ENCODE results near the gene MCF2L2. TPM values are rescaled to one million over a fixed set of nuclear protein-coding genes. Genes with fewer than 3 reads are reported as not detected.

MCF2L2 gene
- total and polyA plus RNA-seq, 9 of the 15 experiments (the other 6 are each of a cell fraction or from before 2014, with no cell fraction given), result 0.56 to 4.2 (median 3.0) TPM

- TF ChIP-seq, protein P1, sequence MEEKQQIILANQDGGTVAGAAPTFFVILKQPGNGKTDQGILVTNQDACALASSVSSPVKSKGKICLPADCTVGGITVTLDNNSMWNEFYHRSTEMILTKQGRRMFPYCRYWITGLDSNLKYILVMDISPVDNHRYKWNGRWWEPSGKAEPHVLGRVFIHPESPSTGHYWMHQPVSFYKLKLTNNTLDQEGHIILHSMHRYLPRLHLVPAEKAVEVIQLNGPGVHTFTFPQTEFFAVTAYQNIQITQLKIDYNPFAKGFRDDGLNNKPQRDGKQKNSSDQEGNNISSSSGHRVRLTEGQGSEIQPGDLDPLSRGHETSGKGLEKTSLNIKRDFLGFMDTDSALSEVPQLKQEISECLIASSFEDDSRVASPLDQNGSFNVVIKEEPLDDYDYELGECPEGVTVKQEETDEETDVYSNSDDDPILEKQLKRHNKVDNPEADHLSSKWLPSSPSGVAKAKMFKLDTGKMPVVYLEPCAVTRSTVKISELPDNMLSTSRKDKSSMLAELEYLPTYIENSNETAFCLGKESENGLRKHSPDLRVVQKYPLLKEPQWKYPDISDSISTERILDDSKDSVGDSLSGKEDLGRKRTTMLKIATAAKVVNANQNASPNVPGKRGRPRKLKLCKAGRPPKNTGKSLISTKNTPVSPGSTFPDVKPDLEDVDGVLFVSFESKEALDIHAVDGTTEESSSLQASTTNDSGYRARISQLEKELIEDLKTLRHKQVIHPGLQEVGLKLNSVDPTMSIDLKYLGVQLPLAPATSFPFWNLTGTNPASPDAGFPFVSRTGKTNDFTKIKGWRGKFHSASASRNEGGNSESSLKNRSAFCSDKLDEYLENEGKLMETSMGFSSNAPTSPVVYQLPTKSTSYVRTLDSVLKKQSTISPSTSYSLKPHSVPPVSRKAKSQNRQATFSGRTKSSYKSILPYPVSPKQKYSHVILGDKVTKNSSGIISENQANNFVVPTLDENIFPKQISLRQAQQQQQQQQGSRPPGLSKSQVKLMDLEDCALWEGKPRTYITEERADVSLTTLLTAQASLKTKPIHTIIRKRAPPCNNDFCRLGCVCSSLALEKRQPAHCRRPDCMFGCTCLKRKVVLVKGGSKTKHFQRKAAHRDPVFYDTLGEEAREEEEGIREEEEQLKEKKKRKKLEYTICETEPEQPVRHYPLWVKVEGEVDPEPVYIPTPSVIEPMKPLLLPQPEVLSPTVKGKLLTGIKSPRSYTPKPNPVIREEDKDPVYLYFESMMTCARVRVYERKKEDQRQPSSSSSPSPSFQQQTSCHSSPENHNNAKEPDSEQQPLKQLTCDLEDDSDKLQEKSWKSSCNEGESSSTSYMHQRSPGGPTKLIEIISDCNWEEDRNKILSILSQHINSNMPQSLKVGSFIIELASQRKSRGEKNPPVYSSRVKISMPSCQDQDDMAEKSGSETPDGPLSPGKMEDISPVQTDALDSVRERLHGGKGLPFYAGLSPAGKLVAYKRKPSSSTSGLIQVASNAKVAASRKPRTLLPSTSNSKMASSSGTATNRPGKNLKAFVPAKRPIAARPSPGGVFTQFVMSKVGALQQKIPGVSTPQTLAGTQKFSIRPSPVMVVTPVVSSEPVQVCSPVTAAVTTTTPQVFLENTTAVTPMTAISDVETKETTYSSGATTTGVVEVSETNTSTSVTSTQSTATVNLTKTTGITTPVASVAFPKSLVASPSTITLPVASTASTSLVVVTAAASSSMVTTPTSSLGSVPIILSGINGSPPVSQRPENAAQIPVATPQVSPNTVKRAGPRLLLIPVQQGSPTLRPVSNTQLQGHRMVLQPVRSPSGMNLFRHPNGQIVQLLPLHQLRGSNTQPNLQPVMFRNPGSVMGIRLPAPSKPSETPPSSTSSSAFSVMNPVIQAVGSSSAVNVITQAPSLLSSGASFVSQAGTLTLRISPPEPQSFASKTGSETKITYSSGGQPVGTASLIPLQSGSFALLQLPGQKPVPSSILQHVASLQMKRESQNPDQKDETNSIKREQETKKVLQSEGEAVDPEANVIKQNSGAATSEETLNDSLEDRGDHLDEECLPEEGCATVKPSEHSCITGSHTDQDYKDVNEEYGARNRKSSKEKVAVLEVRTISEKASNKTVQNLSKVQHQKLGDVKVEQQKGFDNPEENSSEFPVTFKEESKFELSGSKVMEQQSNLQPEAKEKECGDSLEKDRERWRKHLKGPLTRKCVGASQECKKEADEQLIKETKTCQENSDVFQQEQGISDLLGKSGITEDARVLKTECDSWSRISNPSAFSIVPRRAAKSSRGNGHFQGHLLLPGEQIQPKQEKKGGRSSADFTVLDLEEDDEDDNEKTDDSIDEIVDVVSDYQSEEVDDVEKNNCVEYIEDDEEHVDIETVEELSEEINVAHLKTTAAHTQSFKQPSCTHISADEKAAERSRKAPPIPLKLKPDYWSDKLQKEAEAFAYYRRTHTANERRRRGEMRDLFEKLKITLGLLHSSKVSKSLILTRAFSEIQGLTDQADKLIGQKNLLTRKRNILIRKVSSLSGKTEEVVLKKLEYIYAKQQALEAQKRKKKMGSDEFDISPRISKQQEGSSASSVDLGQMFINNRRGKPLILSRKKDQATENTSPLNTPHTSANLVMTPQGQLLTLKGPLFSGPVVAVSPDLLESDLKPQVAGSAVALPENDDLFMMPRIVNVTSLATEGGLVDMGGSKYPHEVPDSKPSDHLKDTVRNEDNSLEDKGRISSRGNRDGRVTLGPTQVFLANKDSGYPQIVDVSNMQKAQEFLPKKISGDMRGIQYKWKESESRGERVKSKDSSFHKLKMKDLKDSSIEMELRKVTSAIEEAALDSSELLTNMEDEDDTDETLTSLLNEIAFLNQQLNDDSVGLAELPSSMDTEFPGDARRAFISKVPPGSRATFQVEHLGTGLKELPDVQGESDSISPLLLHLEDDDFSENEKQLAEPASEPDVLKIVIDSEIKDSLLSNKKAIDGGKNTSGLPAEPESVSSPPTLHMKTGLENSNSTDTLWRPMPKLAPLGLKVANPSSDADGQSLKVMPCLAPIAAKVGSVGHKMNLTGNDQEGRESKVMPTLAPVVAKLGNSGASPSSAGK (IDR thresholded peaks at IDR 0.05), result peak; percentile 16; the same call in 1 of the 2 replicates
- TF ChIP-seq KLF16 (IDR thresholded peaks at IDR 0.05), result no peak
These were observed 73.5 kb downstream of the MCF2L2 start (continued) for GRCh38 chr3:183354874-183355273.
